Midbrain (tissue), 1 donor: ENCODE data around the gene RBM38.
A peak's percentile ranks its signal among the peaks of the same experiment; 100 is the strongest.

Source experiments
- DNase-seq: peaks from one replicate; lab custom pipeline; 2025; lab: John Stamatoyannopoulos, UW

RBM38 gene

DNA sequence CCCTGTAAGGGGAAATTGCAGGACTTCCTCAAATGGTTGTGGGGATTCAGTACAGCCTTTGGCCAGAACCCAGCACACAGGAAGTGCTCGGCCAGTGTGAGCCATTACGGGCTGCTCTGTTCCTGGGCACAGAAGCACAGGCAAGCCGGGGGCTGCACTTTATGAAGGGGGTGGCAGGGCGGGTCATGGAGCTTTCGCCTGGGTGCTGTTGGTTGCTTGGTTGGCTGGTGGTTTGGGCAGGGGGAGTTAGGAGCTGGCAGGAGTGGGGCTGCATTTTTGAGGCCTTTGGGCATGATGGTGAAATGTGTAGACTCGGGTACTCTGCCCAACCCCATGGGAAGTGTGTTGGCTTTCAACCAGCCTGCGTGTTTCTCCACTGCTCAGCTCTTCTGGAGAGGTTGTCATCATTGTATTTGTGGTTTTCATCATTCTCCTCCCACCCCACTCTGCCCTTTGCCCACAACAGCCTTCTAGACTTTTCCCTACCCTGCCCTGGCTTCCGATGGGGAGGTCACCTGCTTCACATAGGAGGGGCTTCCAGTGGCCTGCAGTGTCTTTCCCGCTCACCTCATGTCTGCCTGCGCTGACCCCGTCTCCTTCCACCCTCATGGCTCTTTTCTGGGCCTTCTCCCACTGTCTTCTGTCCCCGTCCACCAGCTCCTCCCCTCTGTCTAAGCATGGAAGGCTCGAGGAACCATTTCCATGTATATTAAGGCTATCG lies 16.1 kb upstream of the RBM38 start:
- peak; percentile 26 for DNase-seq

DNA sequence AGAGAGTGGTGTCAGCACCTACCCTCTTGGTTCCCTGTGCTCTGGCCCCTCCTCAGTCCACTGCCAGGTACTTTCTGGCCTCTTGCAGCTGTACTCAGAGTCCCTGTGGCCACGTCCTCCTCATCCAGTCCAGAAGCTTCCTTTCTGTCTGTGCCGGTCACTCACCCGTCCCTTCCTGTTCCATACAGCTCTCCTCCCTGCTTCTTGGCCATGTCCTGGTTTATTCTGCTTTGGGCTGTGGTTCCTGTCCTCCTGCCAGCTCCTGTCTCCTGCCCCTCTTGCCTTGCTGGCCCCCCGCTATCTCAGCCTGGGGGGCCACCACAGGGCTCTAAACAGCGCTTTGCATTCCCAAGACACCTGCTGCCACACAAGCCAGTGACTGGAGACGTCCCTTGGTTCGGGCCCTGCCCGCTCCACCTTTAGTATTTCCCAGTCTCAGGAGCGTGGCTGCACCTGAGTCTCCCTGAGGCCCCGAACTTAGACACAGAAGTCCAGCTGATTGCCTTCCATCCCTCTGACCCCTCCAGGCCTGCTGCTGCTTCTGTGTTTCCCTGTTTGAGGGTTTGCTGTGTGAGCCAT lies 15.5 kb upstream of the RBM38 start:
- no peak for DNase-seq

DNA sequence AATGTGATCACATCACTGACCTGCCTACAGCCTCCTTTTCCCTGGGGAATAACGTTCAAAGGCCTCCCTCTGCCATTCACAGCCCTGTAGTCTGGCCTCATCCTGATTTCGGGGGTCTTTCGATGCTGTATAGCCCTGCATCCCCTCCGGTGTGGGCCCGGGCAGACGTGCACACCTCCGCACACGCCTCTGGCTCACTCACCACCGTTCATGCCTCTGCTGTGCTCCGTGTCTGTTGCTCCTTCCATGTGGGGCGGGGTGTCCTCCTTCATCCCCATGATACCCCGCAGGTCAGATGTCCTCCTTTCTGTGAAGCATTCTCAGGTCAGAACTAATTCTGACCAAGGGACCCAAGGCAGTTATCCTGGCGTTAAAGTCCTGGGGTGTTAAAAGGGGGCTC lies 13.8 kb upstream of the RBM38 start:
- no peak for DNase-seq

DNA sequence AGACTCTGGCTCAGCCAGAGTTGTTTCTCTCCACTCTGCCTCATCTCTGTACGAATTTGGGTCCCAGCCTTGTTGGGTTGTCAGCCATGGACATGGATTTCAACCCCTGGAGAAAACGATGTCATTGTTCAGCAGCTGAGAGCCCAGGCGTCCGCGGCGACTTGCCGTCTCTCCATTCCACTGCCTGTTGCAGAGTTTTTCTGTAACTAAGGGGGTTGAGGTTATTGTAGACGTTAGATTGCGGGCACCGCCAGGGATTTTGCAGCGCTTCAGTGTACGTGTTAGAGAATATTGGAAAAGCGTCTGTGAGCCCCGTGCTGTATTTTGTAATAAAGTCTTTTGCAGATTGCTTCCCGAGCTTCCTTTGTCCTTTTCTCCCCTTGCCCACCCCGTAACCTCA lies 13.1 kb upstream of the RBM38 start:
- no peak for DNase-seq

DNA sequence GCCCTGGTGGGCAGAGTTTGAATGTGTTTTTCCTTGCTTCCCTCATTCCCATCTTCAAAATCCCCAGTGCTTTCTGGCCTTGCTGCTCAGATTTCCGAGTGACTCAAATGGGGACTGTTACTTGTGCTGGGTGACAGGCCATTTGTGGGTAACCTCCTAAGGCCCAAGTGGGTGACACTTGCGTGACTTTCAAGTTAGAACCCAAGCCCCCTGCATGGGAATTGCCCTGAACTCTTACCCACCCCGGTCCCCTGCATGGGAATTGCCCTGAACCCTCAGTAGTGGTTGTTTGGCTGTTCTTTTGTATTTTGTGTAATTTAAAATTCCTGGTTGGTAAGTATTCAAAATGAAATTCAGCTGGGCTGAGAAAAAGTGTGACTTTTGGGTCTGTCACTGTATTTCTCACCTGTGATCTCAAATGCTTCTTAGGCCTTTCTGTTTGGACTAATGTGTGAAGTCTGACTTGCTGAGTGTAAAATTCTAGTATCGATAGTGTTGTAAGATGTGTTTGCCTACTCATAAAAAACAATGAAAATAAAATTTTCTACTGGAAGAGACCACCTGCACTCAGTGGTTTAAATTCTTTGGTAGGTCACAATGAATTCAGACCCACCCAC lies 12.4 kb upstream of the RBM38 start:
- no peak for DNase-seq

DNA sequence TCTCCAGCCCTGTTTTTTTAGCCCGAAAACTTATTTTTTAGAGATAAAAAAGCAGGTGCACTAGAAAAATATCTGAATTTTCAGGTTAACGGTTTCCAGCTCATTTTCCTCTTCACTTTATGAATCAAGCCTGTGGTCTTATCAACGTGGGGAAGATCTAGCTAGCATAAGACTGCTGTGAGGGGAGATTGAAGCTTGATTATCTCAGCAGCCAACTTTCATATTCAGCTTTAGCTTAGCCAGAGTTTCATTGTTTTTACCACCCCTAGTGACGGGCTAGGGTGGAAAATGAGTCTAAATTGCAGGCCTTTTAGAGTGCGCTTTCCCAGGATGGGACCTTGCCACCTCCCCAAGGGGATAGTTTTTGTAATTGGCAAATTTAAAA lies 11.9 kb upstream of the RBM38 start:
- no peak for DNase-seq

DNA sequence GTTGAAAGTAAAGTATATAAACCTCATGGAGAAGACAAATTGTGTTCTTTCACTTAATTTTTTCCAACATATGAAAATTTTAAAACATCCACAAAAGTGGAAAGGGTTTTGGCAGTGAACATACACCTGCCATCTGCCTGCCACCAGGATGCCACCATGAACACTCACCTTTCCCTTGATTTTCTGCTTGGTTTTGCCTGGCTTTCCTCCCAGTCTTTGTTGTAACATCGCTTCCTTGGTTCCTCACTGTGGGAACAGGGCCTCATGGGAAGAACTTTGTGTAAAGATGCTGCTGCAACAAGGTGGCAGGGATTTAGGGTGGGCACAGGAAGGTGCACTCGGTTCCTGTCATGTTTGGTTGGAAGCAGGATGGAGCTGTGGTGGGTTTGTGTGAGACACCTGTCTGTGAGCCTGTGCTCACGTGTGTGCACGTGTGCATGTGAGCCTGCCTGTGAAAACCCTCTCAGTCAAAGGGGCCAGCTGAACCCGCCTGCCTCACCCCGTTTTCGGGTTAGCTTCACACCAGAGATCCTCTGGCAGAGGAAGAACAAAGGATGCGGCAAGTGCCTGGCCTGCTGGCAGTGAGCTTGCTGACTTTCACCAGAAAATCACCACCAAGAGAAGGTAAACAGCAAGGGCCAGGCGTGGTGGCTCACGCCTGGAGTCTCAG lies 11.0 kb upstream of the RBM38 start:
- no peak for DNase-seq

DNA sequence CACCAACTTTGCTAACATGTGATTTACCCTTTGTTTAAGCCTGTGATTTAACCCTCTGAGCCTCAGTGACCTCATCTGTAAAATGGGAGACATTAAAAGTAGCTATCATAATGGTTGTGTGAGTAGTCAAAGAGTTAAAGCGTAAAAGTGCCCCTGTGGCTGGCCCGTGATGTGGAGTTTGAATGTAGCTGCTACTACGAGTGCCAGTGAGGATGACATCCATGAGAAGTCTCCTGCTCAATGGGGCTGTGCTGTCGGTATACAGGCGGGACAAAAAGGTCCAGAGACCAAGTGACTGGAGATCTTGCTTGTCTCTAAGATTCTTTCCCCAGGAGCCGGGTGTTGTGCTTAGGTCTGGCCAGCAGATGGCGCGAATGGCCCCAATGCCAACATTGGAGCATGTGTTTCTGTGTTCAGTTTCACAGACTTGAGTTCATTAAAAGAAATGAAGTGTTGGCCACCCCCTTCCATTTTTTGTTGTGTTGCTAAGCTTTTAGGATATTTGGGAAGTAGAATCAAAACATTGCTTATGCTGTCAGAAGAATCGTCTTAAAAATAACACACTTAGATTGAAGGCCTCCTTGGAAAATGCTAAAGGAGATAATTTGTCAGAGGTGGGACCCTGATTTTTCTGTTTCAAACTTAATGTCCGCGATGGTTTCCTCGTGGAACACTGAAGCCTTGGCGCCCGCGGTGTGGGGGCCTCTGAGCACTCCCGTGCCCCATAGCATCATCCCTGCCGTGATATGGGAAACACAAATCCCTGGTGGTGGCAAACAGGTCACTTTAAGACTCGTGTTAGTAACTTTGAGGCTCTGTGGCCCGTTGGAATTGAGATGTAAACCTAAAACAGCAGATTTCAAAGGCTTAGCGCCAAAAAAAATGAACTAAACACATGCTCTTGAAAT lies 9.3 kb upstream of the RBM38 start:
- peak; percentile 84 for DNase-seq

DNA sequence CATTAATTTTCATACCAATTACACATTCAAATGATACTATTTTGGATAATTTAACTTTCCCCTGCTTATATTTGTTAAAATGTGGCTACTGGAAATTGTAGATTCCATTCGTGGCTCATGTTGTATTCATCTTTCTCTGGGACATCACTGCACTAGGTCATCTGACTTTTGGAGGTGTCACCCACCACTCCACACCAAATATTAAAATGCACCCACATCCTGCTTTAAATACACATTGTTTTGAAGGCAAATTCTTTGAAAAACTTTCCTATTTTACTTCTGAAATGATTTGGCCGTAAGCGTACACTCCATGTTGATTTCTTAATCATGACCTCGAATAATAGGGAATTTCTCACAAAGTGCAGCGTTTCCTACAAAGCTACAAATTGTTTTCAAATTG lies 8.7 kb upstream of the RBM38 start:
- no peak for DNase-seq

DNA sequence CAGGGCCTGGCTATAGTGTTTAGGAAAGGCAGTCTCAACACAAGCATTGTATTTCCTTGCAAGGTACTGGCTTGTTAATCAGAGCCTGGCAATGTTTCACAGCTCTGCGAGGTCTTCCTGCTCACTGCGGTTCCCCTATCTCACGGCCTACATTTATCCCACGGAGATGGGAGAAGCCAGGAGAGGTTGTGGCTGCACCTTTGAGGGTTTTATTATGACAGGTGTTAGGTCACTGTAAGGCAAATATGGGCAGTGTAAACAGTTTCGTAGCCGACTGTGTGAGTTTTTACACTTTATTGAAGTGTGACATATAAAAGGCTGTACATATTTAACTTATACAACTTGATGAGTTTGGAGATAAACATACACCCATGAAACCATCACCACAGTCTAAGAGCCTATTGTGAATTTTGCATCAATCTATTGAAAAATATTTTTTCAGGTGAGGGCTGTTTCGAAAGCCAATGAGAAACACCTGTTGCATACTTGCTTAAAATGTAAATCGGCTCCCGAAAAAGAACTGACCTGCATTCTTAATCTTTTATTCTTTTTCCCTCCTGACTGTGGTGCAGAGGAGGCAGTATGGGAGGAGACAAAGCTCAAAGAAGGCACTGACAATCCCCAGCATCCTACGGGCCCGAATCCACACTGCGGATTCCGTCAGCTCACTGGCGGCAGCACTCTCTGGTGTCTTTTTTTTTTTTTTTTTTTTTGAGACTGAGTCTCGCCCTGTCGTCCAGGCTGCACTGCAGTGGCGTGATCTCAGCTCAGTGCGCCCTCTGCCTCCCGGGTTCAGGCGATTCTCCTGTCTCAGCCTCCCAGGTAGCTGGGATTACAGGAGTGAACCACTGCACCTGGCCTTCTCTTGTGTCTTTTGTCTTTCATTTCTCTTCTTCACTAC lies 7.5 kb upstream of the RBM38 start:
- DNase-seq, result no peak

DNA sequence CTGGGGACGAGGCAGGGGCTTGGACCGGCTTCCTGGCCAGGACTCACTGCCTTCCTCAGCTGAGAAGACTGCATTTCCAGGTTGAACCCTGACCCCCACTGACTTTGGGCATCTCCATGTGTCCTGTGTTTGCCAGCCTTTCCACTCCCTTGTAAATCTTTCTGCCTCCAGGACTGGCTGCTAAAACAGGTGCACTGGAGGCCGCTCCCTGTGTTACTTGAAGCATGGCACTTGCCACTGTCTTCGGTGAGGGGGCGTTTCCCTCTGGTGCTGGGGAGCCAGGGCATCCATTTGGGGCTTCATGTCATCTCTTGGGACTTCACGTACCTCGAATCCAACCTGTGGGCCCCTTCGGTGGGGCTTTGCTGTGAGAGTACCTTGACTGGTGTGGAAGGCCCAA lies 6.7 kb upstream of the RBM38 start:
- no peak for DNase-seq

DNA sequence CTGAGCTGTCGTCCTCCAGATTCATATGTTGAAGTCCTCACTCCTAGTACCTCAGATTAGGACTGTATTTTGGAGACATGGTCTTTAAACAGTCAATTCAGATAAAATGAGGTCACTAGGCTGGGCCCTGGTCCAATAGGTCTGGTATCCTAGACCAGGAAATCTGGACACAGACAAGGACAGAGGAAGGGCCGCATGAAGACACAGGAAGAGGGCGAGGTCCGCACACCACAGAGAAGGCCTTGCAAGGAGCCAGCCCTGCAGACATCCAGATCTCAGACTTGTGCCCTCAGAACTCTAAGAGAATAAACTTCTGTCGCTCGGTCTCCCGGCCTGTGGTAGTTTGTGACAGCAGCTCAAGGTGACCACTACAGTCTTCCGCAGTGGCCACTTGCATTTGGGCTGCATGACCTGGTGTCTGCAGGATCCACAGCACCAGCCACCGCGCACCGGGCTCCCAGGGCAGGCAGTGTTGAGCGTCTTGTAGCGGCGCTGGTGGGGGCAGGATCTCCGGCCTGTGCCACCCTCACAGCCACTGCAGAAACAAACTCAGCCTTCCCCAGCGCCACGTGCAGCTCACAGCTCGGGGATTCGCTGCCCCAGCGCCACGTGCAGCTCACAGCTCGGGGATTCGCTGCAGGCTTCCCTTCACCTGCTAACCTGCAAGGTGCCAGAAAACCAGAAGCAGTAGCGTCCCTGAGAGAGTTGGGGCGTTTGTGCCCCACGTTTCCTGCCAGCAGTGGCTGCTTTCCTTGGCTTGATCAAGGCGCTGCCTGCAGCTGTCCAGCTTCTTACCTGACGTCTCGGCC lies 6.0 kb upstream of the RBM38 start:
- DNase-seq, result no peak

DNA sequence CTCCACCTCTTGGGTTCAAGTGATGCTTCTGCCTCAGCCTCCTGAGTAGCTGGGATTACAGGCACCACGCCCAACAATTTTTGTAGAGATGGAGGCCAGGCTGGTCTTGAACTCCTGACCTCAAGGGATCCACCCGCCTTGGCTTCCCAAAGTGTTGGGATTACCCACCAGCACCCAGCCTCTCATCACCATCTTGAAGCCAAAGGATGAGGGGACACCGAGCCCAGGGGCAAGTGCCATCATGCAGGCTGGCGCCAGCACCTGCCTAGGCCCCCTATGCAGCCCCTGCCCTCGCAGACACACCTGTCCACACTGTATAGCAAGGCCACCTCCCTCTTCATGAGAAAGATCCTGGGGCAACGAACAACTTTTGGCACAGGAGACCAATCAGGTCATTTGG lies 5.3 kb upstream of the RBM38 start:
- DNase-seq, result no peak

DNA sequence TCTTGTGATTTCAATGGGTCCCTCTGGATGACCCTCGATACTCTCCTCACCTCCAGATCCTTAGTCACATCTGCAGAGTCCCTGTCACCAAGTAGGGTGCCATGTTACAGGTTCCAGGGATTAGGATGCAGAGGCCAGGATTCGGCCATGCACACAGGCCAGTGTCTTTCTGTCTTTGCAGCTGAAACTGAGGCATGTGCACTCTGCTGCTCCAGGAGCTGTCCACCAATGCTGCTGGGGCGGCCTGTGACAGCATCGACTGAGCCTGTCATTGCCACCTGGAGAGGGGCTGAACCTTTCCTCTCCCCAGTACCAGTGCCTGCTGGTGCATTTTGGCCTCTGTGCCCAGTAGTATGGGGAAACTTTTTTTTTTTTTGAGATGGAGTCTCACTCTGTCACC lies 4.4 kb upstream of the RBM38 start:
- DNase-seq, result no peak

DNA sequence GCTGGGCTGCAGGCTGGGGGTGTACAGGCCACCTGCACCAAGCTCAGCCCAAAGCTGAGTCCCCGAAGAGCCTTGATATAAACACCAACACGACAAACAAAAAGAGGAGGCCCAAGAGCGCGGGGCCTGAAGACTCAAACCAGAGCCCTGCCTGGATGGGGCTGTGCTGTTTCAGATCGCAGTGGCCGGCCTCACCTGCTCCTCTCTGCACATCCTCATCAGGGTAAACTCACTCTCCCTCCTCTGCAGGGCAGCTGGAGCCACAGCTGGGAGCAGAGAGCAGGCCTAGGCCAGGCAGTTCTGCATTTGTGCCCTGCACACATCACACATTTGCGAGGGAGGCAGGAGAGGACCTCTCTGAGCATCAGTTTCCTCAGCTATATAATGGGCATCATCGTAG lies 3.7 kb upstream of the RBM38 start:
- DNase-seq, result no peak

DNA sequence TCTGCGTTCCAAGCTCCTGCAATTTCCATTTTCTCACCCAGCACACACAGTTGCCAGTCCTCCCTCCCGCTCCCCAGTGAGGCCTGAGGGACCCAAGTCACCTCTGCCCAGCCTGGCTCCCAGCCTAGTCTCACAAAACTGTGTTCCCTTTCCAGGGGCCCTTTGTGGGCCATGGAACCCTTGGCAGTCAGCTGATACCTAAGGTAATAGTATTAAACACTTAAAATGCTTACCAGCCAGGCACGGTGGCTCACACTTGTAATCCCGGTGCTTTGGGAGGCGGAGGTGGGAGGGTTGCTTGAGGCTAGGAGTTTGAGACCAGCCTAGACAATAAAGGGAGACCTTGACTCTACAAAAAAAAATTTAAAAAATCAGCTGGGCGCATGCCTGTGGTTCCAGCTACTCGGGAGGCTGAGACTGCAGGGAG lies 3.2 kb upstream of the RBM38 start:
- peak; percentile 54 for DNase-seq

DNA sequence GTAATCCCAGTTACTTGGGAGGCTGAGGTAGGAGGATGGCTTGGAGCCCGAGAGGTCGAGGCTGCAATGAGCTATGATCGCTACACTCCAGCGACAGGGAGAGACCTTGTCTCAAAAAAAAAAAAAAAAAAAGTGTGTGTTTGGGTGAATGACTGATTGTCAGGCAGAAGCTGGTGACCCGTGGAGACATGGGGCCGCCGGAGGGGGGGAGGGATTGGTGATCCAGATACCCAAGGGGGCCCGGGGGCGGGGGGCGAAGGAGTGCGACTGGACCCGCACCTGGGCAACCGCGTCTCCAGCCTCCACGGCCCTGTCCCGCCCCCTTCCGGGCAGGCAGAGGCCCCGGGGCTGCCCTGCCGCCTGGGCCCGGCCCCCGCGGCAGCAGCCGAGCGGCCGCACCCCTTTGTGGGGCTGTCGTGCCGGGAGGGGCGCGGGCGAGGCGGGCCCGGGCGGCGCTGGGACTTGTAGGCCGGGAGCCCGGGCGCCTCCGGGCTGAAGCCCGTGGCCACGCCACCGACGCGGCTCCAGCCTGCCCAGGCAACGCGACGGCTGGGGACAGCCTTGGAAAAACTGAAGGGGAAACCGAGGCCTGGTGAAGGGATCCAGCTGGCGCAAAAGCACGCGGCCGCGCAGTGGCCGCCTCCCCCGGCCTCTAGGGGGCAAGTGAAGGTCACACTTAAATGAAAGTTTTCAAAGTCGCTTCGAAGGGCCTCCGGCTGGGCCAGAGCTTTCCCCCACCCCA lies 2.1 kb upstream of the RBM38 start:
- peak; percentile 61 for DNase-seq

DNA sequence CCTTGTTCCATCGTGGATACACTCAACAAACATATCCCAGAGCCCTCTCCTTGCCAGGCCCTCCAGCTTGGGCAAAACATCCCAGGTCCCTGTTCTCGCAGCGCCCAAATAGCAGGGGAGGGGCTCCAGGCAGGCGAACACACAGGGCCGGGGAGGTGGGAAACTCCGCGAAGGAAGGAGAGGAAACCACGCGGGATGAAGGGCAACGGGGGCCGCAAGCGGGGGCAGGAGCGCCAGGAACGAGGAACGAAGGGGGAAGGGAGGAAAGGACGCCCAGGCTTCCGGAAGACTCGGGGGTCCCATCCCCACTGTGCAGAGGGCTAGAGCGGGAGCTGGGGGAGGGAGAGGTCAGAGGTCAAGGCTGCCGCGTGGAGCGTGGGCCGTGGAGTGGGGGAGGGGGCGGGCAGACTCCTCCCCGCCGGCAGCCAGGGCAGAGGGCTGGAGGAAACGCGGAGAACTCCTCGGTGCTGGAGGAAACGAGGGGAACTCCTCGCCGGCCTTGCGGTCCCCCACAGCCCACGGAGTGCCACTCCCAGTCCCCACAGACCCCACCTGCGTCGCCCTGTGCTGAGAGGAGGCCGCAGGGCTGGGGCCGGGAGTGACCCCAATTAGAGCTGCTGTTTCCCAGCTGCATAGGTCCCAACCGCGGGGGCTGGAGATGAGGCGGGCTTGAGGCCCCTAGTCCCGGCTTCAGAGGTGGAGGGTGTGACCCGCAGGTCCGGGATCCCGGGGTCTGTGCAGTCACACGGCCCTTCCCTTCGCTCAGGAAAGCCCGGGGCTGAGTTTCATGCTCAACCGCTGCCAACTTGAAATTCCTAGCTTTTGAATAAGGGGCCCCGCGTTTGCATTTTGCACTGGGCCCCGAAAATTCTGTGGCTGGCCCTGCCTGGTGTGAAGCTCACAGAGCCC lies 1.2 kb upstream of the RBM38 start:
- DNase-seq, result no peak
